K562 (cell line): ENCODE data around the gene TEDC1. TPM values are rescaled to one million over a fixed set of nuclear protein-coding genes. Genes with fewer than 3 reads are reported as not detected.

Experiments
- ATAC-seq: fragments of 200-7000 bp; cut with Tn5 transposase; 3 replicates; pipeline ENCODE4 v1.9.1; 2020; ENCODE audit warnings: moderate library complexity
- BruUV-seq: library from RNA; stranded (reverse); fragments of 400-500 nt; replicated peaks from 2 replicates; lab custom pipeline; 2021; lab: Mats Ljungman, UMichigan
- CTCF ChIA-PET: fragments of 300-600 bp; formaldehyde crosslinking; extraction: SDS; loops from one replicate; lab custom pipeline; 2021; ENCODE audit warnings: low intra/inter-chr PET ratio; lab: Yijun Ruan, JAX
- POLR2A ChIA-PET: fragments of 300-600, 350-650 bp; sonication (Branson Sonifier 250); formaldehyde crosslinking; extraction: SDS; loops from one replicate; lab custom pipeline; 2021; ENCODE audit warnings: antibody characterized with exemption, inconsistent platforms; lab: Yijun Ruan, JAX
- DNase-seq, 4 experiments: peaks; one replicate each; pipeline versions ENCODE4 v3.0.0 to v3.0.0-alpha.2; 2011 to 2018; ENCODE audit warnings: low spot score in 3 of 4, mixed read lengths in 3 of 4; ENCODE audit errors: extremely low read depth in 1 of 4
- FAIRE-seq: peaks from 2 replicates; lab custom pipeline; 2011; peaks lifted over from hg19 to GRCh38; lab: Jason Lieb, UNC
- H2AFZ ChIP-seq: 2 replicates; pipeline ENCODE4 v1.6.0; 2011; ENCODE audit warnings: low read depth, low read length, control low read depth, inconsistent platforms
- H3K27ac ChIP-seq: fragments of 200-600 bp; 3 replicates; pipeline ENCODE4 v1.8.0; 2011; ENCODE audit warnings: low read depth, mild to moderate bottlenecking, control low read depth, inconsistent platforms, low read length, moderate library complexity, mixed read lengths; ENCODE audit errors: extremely low read depth
- H3K27me3 ChIP-seq, 2 experiments: fragments of 300-600 bp in 1 of 2; 2 replicates in 1 of 2; 3 replicates in 1 of 2; pipeline versions ENCODE4 v1.6.0 to v1.8.0; 2011; ENCODE audit warnings: inconsistent platforms in 2 of 2, low read length in 2 of 2, mild to moderate bottlenecking in 1 of 2, mixed read lengths in 1 of 2, moderate library complexity in 1 of 2; ENCODE audit not compliant: control insufficient read depth in 2 of 2, insufficient read depth in 2 of 2
- H3K36me3 ChIP-seq: fragments of 300-600 bp; 3 replicates; pipeline ENCODE4 v1.8.0; 2011; ENCODE audit warnings: mild to moderate bottlenecking, low read length, inconsistent platforms; ENCODE audit not compliant: control insufficient read depth, insufficient read depth
- H3K4me1 ChIP-seq, 2 experiments: fragments of 200-600 bp in 1 of 2; replicated peaks in 1 of 2; 2 replicates in 1 of 2; 3 replicates in 1 of 2; pipeline versions ENCODE4 v1.5.1 to v1.8.0; 2011; ENCODE audit warnings: inconsistent platforms in 2 of 2, low read length in 2 of 2, mild to moderate bottlenecking in 1 of 2, mixed read lengths in 1 of 2, moderate library complexity in 1 of 2; ENCODE audit not compliant: control insufficient read depth in 2 of 2, insufficient read depth in 2 of 2
- H3K4me2 ChIP-seq: 2 replicates; pipeline ENCODE4 v1.6.1; 2011; ENCODE audit warnings: low read length, control low read depth, inconsistent platforms, mixed read lengths; ENCODE audit not compliant: insufficient read depth
- H3K4me3 ChIP-seq: fragments of 200-600 bp; sonication (generic), shearing (Covaris generic); 2 replicates; pipeline ENCODE4 v1.5.1; 2016; ENCODE audit warnings: control low read depth, inconsistent platforms
- H3K79me2 ChIP-seq: fragments of 200-600 bp; 3 replicates; pipeline ENCODE4 v1.8.0; 2011; ENCODE audit warnings: low read length, inconsistent platforms; ENCODE audit not compliant: control insufficient read depth, insufficient read depth
- H3K9ac ChIP-seq, 2 experiments: 2 replicates each; pipeline versions ENCODE4 v1.6.0 to v1.6.1; 2011; ENCODE audit warnings: low read depth in 2 of 2, low read length in 2 of 2, control low read depth in 1 of 2, inconsistent platforms in 1 of 2, mild to moderate bottlenecking in 1 of 2, mixed read lengths in 1 of 2; ENCODE audit not compliant: insufficient read depth in 1 of 2
- H3K9me1 ChIP-seq: one replicate; pipeline ENCODE4 v1.6.0; 2011; ENCODE audit warnings: inconsistent platforms, mild to moderate bottlenecking, low read length, moderate library complexity; ENCODE audit not compliant: control insufficient read depth, insufficient read depth
- H3K9me3 ChIP-seq: replicated peaks from 2 replicates; pipeline ENCODE4 v1.5.1; 2011; ENCODE audit warnings: low read depth, low read length, inconsistent platforms; ENCODE audit not compliant: control insufficient read depth, insufficient read depth
- H4K20me1 ChIP-seq: replicated peaks from 2 replicates; pipeline ENCODE4 v1.6.1; 2011; ENCODE audit warnings: low read length, inconsistent platforms, mixed read lengths; ENCODE audit not compliant: control insufficient read depth, insufficient read depth
- ATF2 ChIP-seq: sonication (generic); formaldehyde crosslinking; IDR thresholded peaks from 2 replicates; pipeline ENCODE4 v1.8.1; 2022; ENCODE audit warnings: missing genetic modification reagents
- CHD4 ChIP-seq: fragments of 200-600 bp; sonication (generic); IDR thresholded peaks from 3 replicates; pipeline ENCODE4 v1.6.1; 2012; ENCODE audit warnings: low read depth, mild to moderate bottlenecking, mixed read lengths, low read length, inconsistent platforms; ENCODE audit not compliant: insufficient read depth, insufficient replicate concordance, poor library complexity, severe bottlenecking
- KDM5B ChIP-seq: fragments of 200-600 bp; sonication (generic); IDR thresholded peaks from 2 replicates; pipeline ENCODE4 v1.6.1; 2012; ENCODE audit warnings: low read depth, mild to moderate bottlenecking, moderate library complexity, low read length, control low read depth, inconsistent platforms; ENCODE audit not compliant: insufficient replicate concordance
- LARP7 ChIP-seq: fragments of 450-650 bp; IDR thresholded peaks from 2 replicates; pipeline ENCODE4 v1.6.1; 2016
- NFIX ChIP-seq: fragments of 250-450 bp; sonication (Bioruptor Pico); IDR thresholded peaks from 2 replicates; pipeline ENCODE4 v1.4.0; 2020; ENCODE audit warnings: low read depth, mild to moderate bottlenecking, moderate library complexity
- SMAD4 ChIP-seq: fragments of 250-450 bp; sonication (Bioruptor Pico); conservative IDR thresholded peaks from 2 replicates; pipeline ENCODE4 v1.8.0; 2021; ENCODE audit warnings: inconsistent platforms, mild to moderate bottlenecking, moderate library complexity
- SP2 ChIP-seq: IDR thresholded peaks from 2 replicates; pipeline ENCODE4 v1.6.1; 2011; ENCODE audit warnings: mild to moderate bottlenecking, low read depth, low read length, moderate library complexity; ENCODE audit not compliant: poor library complexity, severe bottlenecking; ENCODE audit errors: extremely low read depth
- THAP12 ChIP-seq: fragments of 250-450 bp; sonication (Bioruptor Pico); IDR thresholded peaks from 2 replicates; pipeline ENCODE4 v1.9.0; 2021; ENCODE audit warnings: mild to moderate bottlenecking, inconsistent platforms
- ZNF354B ChIP-seq: fragments of 250-450 bp; sonication (Bioruptor Pico); IDR thresholded peaks from 2 replicates; pipeline ENCODE4 v1.4.0; 2020
- ZNF830 ChIP-seq: fragments of 250-450 bp; sonication (Bioruptor Pico); IDR thresholded peaks from 2 replicates; pipeline ENCODE4 v1.5.0; 2021; ENCODE audit warnings: mild to moderate bottlenecking
- WGBS: fragments of 100-300 bp; shearing (Covaris generic); methylation state at CpG from one replicate; pipeline ENCODE4 v1.1.6; 2016; ENCODE audit warnings: low coverage, mixed read lengths; ENCODE audit not compliant: insufficient coverage; ENCODE audit errors: missing lambda C conversion rate; 5-methylcytosine and 5-hydroxymethylcytosine counted together
- in situ Hi-C: fragments of 300-500 bp; cut with MboI; formaldehyde crosslinking; loops from 4 replicates; pipeline ENCODE4 v1.15.0; 2018; ENCODE audit warnings: inconsistent platforms, mixed read lengths
- intact Hi-C: fragments of 100-400 bp; cut with micrococcal nuclease; formaldehyde crosslinking; loops from 2 replicates; pipeline ENCODE4 v1.14.2; 2022
- polyA plus RNA-seq, 8 experiments: library from polyadenylated mRNA; depleted of rRNA in 4 of 8; stranded (reverse) in 5 of 8; unstranded in 3 of 8; fragments of >200 nt; fragmentation: Nextera tagmentation in 2 of 8; fragmentation: Illumina TruSeq in 1 of 8; extraction: Ambion mirVana in 2 of 8; extraction: Trizol in 1 of 8; gene quantifications; 2 replicates each; pipeline versions ENCODE4 v1.2.1 to v1.2.3, GENCODE V29; 2011 to 2014; ENCODE audit warnings: inconsistent platforms in 1 of 8, missing spikeins in 1 of 8
- total RNA-seq, 7 experiments: library from RNA; depleted of rRNA in 6 of 7; stranded (reverse); fragments of >200 nt in 6 of 7; fragmentation: Illumina TruSeq in 2 of 7; extraction: Trizol in 2 of 7; gene quantifications; 2 replicates each; pipeline versions ENCODE4 v1.2.1 to v1.2.3, GENCODE V29; 2011 to 2021; ENCODE audit warnings: low replicate concordance in 1 of 7

TEDC1 gene
- total and polyA plus RNA-seq, 9 of the 15 experiments (the other 6 are each of a cell fraction or from before 2014, with no cell fraction given) = 0.21 to 28.3 (median 5.9) TPM

- H3K4me1 ChIP-seq = peaks cover 0 to 83% of the 10 kb centered on the region in 2 experiments; a peak in 4 of 5 replicates
- no peak overlapping the region for H3K4me3 ChIP-seq
- BruUV-seq = no TSS peak
- H4K20me1 ChIP-seq = peaks cover 6% of the 10 kb centered on the region
- peaks cover 2% of the 10 kb centered on the region; the same call in 1 of the 3 replicates for H3K36me3 ChIP-seq
- POLR2A ChIA-PET = interaction anchor here (1.1 to 2.1 kb wide), 2 partner anchors 8 to 19 kb away, joined by 3 to 15 read pairs; no protein-coding TSS in a partner anchor
- no peak overlapping the region for H2AFZ ChIP-seq
- in situ Hi-C loops (no loop called here), intact Hi-C loops (no loop called here)
- no peak for ATAC-seq
- CTCF ChIA-PET = no interaction called here
- no peak for TF ChIP-seq CHD4
- TF ChIP-seq NFIX (CRISPR knock-in tag) = no peak
- TF ChIP-seq KDM5B = no peak
- TF ChIP-seq ZNF830 (CRISPR knock-in tag) = no peak
- TF ChIP-seq ZNF354B (CRISPR knock-in tag) = no peak
- TF ChIP-seq ATF2 (CRISPR knock-in tag) = no peak
- no peak for TF ChIP-seq THAP12 (CRISPR knock-in tag)
- no peak for TF ChIP-seq SMAD4 (CRISPR knock-in tag)
- TF ChIP-seq SP2 = no peak
- no peak for TF ChIP-seq LARP7
- H3K9me3 ChIP-seq = no peaks in the 10 kb centered on the region
- H3K79me2 ChIP-seq = peaks cover 5% of the 10 kb centered on the region; the same call in 2 of the 3 replicates
- no peak overlapping the region for H3K4me2 ChIP-seq
- no peak for DNase-seq
- no peak overlapping the region; a peak in 1 of 4 replicates for H3K9ac ChIP-seq
- WGBS = 92% methylated on average over 6 of the region's 20 CpGs
- no peak for FAIRE-seq
- no peaks in the 10 kb centered on the region for H3K27me3 ChIP-seq
- no peaks in the 10 kb centered on the region for H3K9me1 ChIP-seq
- H3K27ac ChIP-seq = no peak overlapping the region
Observed at GRCh38 chr14:105492971-105493871, 2.2 kb downstream of the TEDC1 start.
